GM21529 (cell line): ENCODE results near the gene SLC22A3.
"Not testable (repeated sequence)": the region's sequence is repeated elsewhere in the genome, so short reads cannot be mapped to it uniquely, and the experiment has no call there.

ENCODE experiments used
- ATAC-seq: cut with Tn5 transposase; IDR thresholded peaks from one replicate; pipeline ENCODE4 v1.9.1; 2021; ENCODE audit not compliant: unreplicated experiment

SLC22A3 gene

GRCh38 chr6:160368670-160369069, 20.5 kb downstream of the SLC22A3 start:
- ATAC-seq = no peak

GRCh38 chr6:160373601-160374000, 25.4 kb downstream of the SLC22A3 start:
- ATAC-seq = not testable (repeated sequence)

- no peak for ATAC-seq
These were observed 26.8 kb downstream of the SLC22A3 start for GRCh38 chr6:160374836-160375560.

GRCh38 chr6:160375561-160375949, 27.4 kb downstream of the SLC22A3 start:
- no peak for ATAC-seq

GRCh38 chr6:160376445-160376844, 28.3 kb downstream of the SLC22A3 start:
- no peak for ATAC-seq

GRCh38 chr6:160378218-160378617, 30.0 kb downstream of the SLC22A3 start:
- ATAC-seq = no peak

- ATAC-seq = no peak
These were observed 30.7 kb downstream of the SLC22A3 start for GRCh38 chr6:160378882-160379281.

GRCh38 chr6:160379466-160379865, 31.3 kb downstream of the SLC22A3 start:
- no peak for ATAC-seq

GRCh38 chr6:160382946-160383345, 34.8 kb downstream of the SLC22A3 start:
- no peak for ATAC-seq

- ATAC-seq = no peak
These were observed 38.8 kb downstream of the SLC22A3 start for GRCh38 chr6:160386869-160387530.

GRCh38 chr6:160387916-160388643, 39.9 kb downstream of the SLC22A3 start:
- no peak for ATAC-seq

GRCh38 chr6:160388922-160389321, 40.7 kb downstream of the SLC22A3 start:
- no peak for ATAC-seq

GRCh38 chr6:160391419-160392116, 43.4 kb downstream of the SLC22A3 start:
- ATAC-seq = no peak

- not testable (repeated sequence) for ATAC-seq
These were observed 45.3 kb downstream of the SLC22A3 start for GRCh38 chr6:160393442-160393841.

GRCh38 chr6:160393891-160394653, 45.9 kb downstream of the SLC22A3 start:
- ATAC-seq = no peak

GRCh38 chr6:160394654-160395035, 46.5 kb downstream of the SLC22A3 start:
- ATAC-seq = no peak

GRCh38 chr6:160395187-160395586, 47.0 kb downstream of the SLC22A3 start:
- no peak for ATAC-seq

- ATAC-seq = no peak
These were observed 48.1 kb downstream of the SLC22A3 start for GRCh38 chr6:160396292-160396691.

- ATAC-seq = peak; percentile 98
These were observed 50.6 kb downstream of the SLC22A3 start for GRCh38 chr6:160398674-160399271.

- no peak for ATAC-seq
These were observed 52.3 kb downstream of the SLC22A3 start for GRCh38 chr6:160400446-160400845.
